ENCODE data around the gene ARMC3.
A peak's percentile ranks its signal among the peaks of the same experiment; 100 is the strongest.

ARMC3 gene

DNA sequence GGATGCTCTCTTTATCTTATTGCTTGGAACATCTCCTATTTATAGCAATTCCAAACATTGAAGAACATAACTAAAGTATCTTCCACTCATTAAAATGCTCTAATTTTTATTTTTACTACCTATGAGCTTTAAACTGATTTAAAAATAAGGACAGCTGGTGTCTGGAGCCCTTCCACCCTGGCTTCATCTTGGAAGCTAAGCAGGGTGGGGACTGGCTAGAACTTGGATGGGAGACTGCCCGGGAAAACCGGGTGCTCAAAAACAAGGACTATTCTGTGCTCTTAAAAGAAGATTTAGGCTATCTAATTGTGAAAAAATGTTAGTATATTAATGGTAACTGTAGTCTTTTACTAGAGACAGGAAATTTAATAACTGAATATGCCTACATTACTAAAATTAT, 69.2 kb downstream of the ARMC3 start:
- peak; percentile 40 for DNase-seq (ENCODE audit: low read depth, low spot score)
- H3K4me3 ChIP-seq (ENCODE audit: low read depth, low read length) = no peak overlapping the region
- no peak for TF ChIP-seq CTCF (IDR thresholded peaks at IDR 0.05; ENCODE audit: low read depth, low read length)
- in situ Hi-C loops (cut with HindIII; ENCODE audit: low sequenced_read_pairs) = no loop called here

DNA sequence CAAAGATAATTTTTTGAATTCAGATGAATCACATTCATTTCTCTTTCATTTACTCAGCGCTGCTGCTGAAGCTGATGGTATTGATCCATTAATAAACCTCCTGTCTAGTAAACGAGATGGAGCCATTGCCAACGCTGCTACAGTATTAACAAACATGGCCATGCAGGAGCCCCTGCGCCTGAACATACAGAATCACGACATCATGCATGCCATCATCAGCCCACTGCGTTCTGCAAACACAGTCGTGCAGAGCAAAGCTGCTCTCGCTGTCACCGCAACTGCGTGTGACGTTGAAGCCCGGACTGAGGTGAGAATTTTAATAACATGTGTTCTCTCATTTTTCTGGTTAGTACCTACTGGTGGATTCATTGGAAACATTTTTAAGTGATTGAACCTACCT, 70.2 kb downstream of the ARMC3 start:
- DNase-seq (ENCODE audit: low read depth, low spot score) = no peak
- H3K4me3 ChIP-seq (ENCODE audit: low read depth, low read length) = no peak overlapping the region
- in situ Hi-C loops (cut with HindIII; ENCODE audit: low sequenced_read_pairs) = no loop called here
- TF ChIP-seq CTCF (IDR thresholded peaks at IDR 0.05; ENCODE audit: low read depth, low read length) = no peak

DNA sequence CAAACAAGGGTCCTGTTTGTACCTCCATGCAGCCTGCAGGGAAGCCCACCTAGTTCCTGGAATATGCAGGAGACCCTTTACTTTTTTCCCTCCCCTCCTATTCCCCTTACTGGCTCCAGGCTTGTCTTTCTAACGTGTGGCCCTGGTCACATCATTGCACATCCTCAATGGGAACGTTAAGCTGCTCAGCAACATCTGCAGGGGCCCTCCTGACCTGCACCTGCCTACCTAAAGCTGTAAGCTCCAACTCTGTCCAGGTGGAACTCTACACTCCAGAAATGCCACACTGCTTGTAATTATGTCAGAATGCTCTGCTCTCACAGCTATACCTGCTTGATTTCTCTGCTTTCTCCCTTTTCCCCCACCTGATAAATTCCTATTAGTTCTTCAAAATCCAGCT, 72.1 kb downstream of the ARMC3 start:
- no peak for DNase-seq (ENCODE audit: low read depth, low spot score)
- H3K4me3 ChIP-seq (ENCODE audit: low read depth, low read length) = no peak overlapping the region
- TF ChIP-seq CTCF (IDR thresholded peaks at IDR 0.05; ENCODE audit: low read depth, low read length) = no peak
- in situ Hi-C loops (cut with HindIII; ENCODE audit: low sequenced_read_pairs) = no loop called here

DNA sequence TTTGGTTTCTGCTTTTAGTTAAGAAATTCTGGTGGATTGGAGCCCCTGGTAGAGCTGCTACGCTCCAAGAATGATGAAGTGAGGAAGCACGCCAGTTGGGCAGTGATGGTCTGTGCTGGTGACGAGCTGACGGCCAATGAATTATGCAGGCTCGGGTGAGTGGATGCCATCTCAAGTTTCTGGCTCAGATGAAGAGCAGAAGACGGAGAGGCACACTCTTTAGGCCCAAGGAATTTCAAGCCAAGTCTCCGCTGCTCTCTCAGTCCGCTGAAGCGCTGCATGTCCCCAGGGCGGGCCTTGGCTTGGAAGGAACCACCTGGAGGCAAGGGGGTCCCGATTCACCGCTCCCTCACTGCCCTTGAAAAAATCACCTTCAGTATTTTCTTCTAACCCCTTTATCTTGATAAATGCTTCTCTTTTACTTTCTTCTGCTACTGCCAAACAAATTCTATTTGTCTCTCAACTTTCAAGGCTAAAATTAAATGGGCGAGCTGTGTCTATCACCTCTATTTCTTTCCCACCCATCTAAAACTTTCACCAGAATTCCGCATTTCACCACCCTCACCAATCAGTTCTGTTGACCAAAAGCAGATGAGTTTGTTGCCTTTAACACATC, 74.2 kb downstream of the ARMC3 start:
- in situ Hi-C loops (cut with HindIII; ENCODE audit: low sequenced_read_pairs) = no loop called here
- no peak for DNase-seq (ENCODE audit: low read depth, low spot score)

GRCh38 chr10:23005150-23005549, 77.3 kb downstream of the ARMC3 start:
- no peak for TF ChIP-seq CTCF (IDR thresholded peaks at IDR 0.05; ENCODE audit: low read depth, low read length)
- in situ Hi-C loops (cut with HindIII; ENCODE audit: low sequenced_read_pairs) = no loop called here
- no peak for DNase-seq (ENCODE audit: low read depth, low spot score)
- H3K4me3 ChIP-seq (ENCODE audit: low read depth, low read length) = no peak overlapping the region

More for the DNA sequence above, 74.2 kb downstream of the ARMC3 start:
- no peak for TF ChIP-seq CTCF (IDR thresholded peaks at IDR 0.05; ENCODE audit: low read depth, low read length)
- H3K4me3 ChIP-seq (ENCODE audit: low read depth, low read length) = no peak overlapping the region

DNA sequence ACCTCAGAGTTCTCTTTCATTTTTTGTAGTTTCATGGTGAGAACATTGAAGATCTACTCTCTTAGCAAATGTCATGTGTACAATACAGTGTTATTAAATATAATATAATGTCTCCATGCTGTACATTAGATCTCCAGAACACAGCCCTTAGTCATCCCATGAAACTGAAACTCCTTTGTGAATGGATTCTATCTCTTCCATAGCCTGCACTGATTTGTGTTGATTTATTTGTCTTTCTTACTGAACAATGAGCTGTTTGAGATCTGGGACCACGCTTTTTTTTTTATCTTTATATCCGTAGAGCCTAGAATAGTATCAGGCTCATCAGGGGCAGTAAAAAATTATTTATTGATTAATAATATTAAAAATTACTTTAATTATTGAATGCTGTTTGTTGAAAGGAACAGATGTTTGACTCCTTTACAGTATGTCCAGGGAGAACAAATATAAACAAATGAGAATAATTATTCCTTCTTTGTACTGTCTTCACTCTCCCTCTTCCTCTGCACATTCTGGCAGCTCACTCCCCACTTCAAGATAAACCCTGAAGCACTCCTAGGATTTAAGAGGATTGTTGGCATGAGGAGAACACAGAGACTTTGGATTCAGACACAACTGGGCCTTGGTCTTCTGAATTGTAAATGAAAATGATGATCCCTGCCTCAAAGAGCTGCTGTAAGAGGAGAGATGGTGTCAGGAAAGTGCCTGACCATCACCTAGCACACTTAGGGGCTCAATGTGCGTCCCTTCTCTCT, 85.9 kb downstream of the ARMC3 start:
- in situ Hi-C loops (cut with HindIII; ENCODE audit: low sequenced_read_pairs) = no loop called here
- no peak overlapping the region for H3K4me3 ChIP-seq (ENCODE audit: low read depth, low read length)
- TF ChIP-seq CTCF (IDR thresholded peaks at IDR 0.05; ENCODE audit: low read depth, low read length) = no peak
- DNase-seq (ENCODE audit: low read depth, low spot score) = no peak
